NT2/D1 (cell line): ENCODE results near the gene HIC1.

Source experiments
- YY1 ChIP-seq: IDR thresholded peaks from 2 replicates; pipeline ENCODE4 v1.6.1; 2011; ENCODE audit not compliant: insufficient read length, insufficient read depth
- ZNF274 ChIP-seq: IDR thresholded peaks from 2 replicates; pipeline ENCODE4 v1.6.1; 2011; ENCODE audit warnings: mild to moderate bottlenecking, low read depth, low read length

DNA sequence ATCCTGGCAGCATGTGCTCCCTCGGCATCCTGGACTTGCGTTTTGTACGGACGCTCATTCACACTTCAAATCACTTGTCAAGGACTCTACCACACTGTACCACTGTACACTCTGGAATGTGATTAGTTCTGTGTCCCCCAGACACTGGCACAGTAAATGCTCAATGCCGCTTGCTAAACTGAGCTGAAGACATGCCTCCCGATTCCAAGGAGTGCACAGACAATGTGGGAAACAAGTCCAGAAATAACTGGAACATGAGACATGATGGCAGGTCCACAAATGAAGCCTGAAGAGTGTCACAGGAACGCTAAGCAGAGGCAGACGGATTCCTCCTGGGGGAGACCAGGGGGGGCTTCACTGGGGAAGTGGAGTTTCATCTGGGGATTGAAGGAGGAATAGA is 22.1 kb downstream of the HIC1 start:
- TF ChIP-seq YY1 (no peak), ZNF274 (no peak)
